Left ventricle myocardium superior (tissue), 1 donor: ENCODE data around the gene HEG1. TPM values are rescaled to one million over a fixed set of nuclear protein-coding genes. Genes with fewer than 3 reads are reported as not detected.

Experiments
- ATAC-seq: fragments of 200-7000 bp; cut with Tn5 transposase; one replicate; pipeline ENCODE4 v1.9.1; 2020; ENCODE audit warnings: mild to moderate bottlenecking, moderate library complexity
- DNase-seq: peaks from one replicate; pipeline ENCODE4 v3.0.0-alpha.2; 2020
- intact Hi-C: fragments of 100-400 bp; cut with micrococcal nuclease; formaldehyde crosslinking; loops from one replicate; pipeline ENCODE4 v1.11.0; 2022
- total RNA-seq: library from RNA; stranded (reverse); fragmentation: NEBNext Ultra II Directional; extraction: Animal tissue kit (Norgen Biotek cat#: 25700); gene quantifications from one replicate; pipeline ENCODE4 v1.2.1, GENCODE V29; 2021
- donor health status: DM: no; HTN: yes; CAD: no; lungs with severe emphysema.

HEG1 gene
- total RNA-seq, 1 donor from 2014 or later = 102 TPM

DNA sequence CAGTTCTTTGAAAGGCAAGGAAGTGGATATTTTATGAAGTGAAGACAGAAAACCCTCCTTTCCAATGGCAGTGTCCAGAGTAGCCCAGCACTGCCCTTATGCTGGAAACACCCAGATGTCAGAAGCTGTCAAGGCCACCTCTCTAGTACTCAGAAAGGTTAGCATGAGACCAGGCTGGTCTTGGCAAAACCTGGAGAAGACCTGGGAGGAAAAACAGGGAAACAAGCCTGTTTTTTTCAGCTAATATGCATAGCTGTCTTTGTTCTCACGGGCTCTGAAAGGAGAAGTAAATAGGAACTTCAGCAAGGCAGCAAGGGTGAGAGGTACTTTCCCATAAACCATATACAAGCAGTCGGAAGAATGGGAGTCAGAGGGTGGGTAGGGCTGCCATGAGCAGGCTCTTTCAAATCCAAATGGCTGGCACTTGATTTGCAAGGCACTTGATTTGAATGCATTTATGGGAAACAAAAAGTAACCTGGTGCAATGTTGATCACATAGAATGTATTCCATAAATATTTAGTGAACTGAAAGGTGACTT is 55.8 kb downstream of the HEG1 start:
- no peak for DNase-seq
- ATAC-seq = no peak
- intact Hi-C loops = loop anchor here (5.0 kb wide), 1 partner anchor 437 kb away; no protein-coding TSS in a partner anchor

DNA sequence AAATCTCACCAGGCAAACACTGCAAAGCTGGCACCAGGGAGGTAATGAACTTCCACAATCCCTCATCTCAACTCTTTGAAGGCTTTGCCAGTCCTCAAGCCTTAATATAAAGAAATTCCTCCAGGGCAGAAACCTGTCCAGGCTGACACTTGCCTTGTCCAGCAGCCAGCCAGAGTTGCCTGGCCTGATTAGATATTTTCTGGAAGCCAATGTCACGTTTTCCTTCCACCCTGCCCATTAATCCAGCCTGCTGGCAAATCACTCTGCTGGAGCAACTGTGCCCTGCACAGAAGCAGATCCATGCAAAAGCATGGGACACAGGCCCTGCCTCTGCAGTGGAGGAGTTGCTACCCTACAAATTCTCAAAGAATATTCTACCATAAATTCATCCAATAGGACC is 56.5 kb downstream of the HEG1 start:
- ATAC-seq = peak; percentile 26
- intact Hi-C loops = no loop called here
- no peak for DNase-seq

DNA sequence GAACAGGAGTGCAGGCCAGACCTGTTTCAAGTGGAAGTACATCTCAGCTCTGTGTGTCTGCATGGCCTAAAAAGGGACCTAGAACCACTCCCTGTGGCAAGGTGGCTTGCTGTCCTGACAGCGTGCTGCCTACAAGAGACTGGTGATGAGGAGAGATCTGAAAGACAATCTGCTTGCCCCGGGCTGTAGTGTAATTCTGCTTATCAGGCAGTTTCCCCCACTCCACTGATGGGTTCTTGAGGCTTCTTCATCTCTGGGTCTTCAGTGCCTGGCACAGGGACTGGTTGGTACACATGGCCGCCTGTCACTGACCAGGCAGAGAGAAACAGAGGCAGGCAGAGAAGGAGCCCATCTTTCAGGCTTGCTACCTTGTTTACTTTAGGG is 57.6 kb downstream of the HEG1 start:
- intact Hi-C loops = no loop called here
- DNase-seq = no peak

DNA sequence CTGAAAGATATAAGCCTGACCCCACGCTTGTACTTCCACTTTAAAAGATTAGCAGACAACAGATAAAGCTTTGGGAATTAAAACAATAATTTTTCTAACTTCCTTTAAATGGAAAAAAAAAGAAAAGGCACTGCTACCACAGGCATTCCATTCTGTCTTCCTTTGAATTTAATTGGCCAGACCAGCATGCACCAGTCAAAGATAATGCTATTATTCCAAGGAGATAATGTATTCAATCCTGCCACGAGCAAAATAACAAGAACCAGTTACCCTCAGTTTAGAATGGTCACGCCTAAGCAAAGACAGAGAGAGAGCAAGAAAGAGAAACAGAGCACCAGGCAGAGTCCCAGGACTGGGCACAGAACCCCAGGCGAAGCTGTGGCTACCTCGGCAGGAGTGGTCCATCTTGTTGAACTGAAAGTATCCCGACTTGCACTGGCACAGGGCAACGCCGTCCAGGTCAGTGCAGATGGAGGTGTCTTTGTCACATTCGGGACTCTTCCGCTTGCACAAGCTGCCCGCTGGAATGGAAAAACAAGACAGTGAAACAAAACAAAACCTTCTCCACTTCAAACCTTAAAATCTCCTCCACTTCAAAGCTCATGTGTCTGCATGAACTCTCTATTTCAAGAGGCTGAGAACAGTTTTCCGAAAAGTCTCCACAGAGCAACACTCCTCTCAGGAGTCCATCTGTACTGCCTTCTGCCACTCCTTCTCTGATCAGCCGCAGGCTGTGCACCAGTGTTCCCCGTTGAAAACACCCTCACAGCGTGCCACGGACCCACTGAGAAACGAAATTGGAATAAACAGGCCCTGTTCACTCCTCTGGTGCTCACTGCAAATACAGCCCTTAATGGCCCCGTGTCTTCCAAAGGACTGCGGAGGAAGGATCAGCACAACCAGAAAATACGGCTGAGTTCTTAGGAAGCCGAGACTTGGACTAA is 58.2 kb downstream of the HEG1 start:
- ATAC-seq = no peak
- no peak for DNase-seq

More for the DNA sequence above, 57.6 kb downstream of the HEG1 start:
- no peak for ATAC-seq

DNA sequence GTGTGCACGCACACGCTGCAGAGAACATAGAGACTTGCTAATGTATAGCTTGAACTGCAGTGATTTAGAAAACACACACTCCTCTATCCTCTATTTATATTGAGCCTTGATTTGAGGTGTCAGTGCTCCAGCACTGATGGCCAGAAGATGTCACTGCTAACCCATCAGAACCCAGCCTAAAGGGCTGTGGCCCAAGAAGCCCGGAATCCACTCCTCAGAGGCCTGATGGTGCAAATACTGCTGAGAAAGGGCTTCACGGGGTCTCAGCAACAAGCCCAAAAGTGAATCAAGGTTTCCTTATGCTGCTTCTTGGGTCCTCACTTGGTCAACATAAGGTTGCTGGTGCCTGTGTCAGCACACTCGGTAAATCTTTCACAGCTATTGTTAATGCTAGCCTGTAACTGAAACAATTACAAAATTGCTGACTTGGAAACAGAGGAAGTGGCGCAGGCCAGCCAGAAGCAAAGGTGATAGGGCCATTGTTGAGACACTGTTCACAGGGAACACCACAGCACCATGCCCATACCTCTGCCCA is 60.3 kb downstream of the HEG1 start:
- intact Hi-C loops = no loop called here
- ATAC-seq (peak; percentile 71), DNase-seq (peak; percentile 59)

More for the DNA sequence above, 58.2 kb downstream of the HEG1 start:
- intact Hi-C loops = no loop called here

DNA sequence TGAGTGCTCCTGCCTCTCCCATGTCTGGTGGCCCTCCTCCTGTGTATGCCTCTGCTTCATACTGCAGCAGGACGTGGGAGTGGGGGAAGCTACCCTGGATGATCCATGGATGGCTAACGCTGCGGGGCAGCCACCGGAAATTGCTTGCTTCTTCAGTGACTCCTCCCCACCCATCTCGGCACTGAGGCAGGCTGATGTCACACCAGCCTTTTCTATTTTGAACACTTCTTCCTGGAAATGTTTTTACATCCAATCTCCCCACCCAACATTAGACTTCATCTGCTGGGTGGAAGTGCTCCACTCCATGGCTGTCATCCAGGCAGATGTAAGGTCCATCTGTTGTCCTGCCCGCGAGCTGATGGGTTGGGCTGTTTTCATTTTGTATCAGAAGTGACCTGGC is 62.3 kb downstream of the HEG1 start:
- DNase-seq (peak; percentile 64), ATAC-seq (peak; percentile 72)
- intact Hi-C loops = no loop called here

DNA sequence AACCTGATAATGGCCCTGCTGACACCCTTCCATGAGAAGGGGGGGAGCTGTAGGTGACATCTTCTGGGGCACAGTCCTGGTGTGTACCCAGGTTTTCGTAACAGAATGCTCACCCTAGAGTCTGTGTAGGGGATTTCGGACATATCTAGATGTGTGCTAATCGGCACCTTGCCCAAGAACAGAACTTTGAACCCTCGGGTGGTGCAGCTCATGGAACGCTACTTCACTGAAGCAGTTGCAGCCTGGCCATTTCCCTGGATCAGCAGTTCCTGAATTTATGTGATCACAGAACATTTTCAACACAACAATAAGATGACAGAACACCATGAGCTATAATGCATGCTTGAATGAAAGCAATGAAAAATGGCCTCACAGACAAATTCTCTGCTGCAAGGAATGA is 63.8 kb downstream of the HEG1 start:
- DNase-seq (no peak), ATAC-seq (no peak)
- intact Hi-C loops = no loop called here

DNA sequence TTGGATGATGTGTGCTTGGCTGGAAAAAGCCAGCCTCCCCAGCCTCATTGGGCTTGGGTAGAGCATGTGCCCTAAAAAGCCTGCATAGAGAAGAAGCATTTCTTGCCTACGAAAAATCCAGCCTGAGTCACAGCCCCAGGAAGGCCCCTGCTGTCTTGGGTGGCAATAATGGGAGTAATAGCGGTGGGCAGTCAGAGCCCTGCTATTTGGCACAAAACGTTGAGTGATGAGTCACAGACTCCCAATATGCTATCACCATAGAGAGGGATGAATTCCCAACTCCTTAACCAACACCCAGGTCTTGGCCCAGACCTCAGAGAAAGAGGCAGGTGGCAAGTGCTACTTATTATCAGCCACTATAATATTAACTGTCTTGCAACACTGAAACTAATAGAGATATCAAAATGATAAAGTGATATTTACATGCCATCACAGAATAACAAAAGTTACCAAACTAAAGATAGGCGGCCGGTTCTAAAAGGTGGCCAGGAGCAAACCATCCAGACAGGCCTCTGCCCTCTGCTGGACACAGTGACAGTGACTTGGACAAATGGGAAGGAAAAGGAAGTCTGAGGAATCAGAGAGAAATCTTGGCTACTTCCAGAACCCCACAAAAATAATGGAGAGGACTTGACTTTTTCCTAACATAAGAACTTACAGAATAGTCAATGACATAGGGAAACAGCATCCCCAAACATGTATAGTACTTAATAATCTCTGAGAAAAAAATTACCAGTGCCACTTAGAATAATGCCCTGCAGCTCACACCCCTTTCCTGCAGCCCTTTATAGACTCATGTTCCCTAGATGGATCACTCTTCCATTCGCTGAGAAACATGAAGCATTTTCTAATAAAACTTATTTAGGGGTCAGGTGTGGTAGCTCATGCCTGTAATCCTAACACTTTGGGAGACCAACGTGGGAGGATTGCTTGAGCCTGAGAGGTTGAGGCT is 69.3 kb downstream of the HEG1 start:
- ATAC-seq (peak; percentile 54), DNase-seq (no peak)
- intact Hi-C loops = no loop called here

DNA sequence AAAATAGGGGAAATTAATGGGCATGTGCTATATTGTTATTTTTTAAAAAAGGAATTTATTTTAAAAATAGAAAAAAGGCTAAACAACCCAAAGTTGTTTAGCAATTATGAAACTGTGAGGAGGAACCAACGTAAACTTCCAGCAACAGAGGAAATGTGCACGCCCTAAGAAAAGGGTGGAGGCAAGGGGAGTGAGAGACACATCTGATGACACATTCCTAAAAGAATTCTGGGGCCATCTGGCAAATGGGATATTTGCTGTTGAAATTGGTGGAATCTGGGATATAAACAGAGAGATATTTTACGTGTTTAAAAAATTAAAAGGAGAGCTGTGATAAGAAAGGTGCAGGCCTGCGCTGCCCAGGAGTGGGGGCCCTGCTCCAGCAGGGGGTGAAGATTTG is 70.4 kb downstream of the HEG1 start:
- intact Hi-C loops = no loop called here
- peak; percentile 57 for ATAC-seq
- DNase-seq = no peak

DNA sequence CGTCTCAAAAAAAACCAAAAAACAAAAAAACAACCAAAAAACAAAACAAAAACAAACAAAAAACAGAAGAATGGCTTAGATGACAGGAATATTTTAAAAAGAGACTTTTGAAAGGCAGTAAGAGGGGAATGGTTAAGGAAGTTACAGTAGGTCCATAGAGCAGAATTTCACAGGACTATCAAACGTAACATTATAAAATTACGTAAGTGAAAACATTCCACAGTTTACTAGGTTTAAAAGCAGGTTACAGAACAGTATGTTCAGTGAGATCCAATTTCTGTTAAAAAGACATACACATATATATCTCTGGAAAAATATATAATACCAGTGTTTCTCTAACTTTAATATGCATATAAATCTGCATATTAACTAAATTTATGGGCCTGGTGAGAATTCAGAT is 71.0 kb downstream of the HEG1 start:
- intact Hi-C loops = no loop called here
- ATAC-seq (no peak), DNase-seq (no peak)

DNA sequence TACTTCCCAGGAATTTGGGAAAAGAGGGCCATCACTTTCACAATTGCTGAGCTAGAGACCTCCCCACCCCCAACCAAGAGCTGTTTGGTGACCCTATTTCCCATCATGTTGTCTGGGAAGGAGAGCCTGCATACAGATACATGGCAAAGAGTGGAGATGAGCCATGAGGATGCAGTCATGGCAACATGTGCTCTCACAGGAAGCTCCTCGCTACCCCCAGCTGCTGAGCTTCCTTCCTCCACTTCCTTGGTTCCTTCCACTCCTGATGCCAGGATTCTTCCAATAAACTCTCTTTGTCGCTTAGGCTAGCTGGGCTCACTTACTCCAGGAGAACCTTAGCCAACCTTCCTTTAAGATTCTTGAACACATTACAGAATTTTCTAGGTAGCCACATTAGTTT is 72.9 kb downstream of the HEG1 start:
- intact Hi-C loops = no loop called here
- ATAC-seq (no peak), DNase-seq (no peak)

DNA sequence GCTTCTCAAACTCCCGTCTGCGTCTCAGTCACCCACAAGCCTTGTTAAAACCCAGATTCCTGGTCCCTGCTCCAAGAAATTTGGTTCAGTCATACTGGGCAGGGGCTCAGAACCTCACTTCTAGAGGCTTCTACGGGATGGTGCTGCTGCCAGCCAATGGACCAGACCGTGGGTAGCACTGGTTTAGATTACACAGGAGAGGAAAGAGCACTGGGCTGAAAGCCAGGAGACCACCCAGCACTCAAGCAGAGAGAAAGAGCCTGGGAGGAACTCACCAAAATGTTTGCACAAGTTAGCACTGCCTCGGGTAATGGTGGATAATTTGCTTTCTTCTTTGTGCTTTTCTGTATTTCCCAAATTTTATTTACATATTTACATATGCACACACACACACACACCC is 74.3 kb downstream of the HEG1 start:
- ATAC-seq (no peak), DNase-seq (no peak)
- intact Hi-C loops = no loop called here

DNA sequence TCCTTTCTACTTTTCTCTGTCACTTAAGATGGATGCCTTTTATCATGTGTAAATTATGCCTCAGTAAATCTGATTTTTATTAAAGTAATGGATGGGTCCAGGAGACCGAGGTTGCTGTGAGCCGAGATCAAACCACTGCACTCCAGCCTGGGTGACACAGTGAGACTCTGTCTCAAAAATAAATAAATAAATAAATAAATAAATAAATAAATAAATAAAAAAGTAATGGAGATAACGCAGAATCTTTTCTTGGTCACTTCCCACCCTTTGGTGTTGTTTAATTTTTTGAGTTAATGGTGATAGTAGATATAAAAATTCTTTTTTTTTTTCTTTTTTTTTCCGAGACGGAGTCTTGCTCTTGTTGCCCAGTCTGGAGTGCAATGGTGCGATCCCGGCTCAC is 77.2 kb downstream of the HEG1 start:
- DNase-seq (no peak), ATAC-seq (no peak)
- intact Hi-C loops = no loop called here

DNA sequence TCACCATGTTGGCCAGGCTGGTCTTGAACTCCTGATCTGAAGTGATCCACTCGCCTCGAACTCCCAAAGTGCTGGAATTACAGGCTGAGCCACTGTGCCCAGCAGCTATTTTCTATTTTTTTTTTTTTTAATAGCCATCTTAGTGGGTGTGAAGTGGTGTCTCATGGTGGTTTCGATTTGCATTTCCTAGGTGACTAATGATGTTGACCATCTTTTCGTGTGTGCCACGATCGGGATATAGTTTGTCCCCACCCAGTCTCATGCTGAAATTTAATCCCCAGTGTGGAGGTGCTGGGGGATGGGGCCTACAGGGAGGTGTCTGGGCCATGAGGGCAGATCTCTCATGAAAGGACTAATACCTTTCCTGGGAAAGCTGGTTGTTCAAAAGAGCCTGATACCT is 79.4 kb downstream of the HEG1 start:
- DNase-seq = no peak
- ATAC-seq = no peak
- intact Hi-C loops = no loop called here

DNA sequence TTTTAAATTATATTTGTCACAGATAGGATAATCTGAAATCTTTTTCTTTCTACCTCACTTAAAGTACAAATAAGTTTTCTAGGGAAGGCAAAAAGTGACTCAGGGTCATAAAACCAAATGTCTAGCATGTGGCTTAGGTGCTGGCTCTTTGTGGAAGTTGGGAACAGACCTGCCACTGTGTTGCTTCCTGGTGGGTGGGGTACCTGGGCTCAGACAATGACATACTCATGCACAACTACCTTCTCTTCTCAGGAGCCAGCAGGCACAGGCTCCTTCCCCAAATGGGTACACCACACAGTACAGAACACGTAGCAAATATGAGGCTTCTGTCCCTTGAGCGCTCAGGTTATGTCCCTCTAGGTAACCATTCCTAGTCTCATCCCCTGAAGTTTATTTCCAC is 81.1 kb downstream of the HEG1 start:
- intact Hi-C loops = no loop called here
- ATAC-seq = no peak
- no peak for DNase-seq

DNA sequence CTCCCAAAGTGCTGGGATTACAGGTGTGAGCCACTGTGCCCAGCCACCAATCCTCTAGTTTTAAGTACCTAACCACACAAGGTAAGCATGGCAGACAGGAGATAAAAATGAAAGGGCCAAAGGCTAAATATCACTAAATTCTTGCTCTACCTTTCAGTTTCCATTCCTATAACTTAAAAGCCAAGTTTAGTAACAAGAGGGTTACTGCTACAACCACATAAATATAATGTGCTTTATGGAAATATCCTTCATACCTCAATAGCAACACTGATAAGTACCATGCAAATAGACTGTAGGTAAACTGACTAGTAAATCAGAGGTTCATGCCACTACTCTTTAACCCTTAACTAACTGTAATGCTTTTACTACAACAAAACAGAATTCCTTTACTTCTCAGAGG is 82.5 kb downstream of the HEG1 start:
- intact Hi-C loops = no loop called here
- DNase-seq (no peak), ATAC-seq (no peak)

DNA sequence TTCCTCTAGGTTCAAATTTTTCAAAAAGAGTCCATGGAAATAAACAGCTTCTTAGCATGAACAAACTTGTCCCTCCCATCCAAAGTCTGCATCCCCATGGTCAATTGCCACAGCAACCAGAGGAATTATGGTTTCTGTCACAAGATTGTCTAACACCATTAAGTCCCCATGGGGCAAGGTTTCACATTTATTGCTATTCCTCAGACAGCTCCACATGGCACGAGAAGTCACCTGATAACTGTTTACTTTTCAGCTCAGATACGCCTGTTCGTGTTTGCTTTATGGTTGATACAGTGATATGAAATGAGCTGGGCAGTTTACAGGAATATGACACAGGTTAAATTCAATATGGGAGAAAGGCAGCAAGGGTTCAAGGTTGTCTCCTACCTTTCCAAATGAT is 83.3 kb downstream of the HEG1 start:
- intact Hi-C loops = no loop called here
- DNase-seq (no peak), ATAC-seq (no peak)

DNA sequence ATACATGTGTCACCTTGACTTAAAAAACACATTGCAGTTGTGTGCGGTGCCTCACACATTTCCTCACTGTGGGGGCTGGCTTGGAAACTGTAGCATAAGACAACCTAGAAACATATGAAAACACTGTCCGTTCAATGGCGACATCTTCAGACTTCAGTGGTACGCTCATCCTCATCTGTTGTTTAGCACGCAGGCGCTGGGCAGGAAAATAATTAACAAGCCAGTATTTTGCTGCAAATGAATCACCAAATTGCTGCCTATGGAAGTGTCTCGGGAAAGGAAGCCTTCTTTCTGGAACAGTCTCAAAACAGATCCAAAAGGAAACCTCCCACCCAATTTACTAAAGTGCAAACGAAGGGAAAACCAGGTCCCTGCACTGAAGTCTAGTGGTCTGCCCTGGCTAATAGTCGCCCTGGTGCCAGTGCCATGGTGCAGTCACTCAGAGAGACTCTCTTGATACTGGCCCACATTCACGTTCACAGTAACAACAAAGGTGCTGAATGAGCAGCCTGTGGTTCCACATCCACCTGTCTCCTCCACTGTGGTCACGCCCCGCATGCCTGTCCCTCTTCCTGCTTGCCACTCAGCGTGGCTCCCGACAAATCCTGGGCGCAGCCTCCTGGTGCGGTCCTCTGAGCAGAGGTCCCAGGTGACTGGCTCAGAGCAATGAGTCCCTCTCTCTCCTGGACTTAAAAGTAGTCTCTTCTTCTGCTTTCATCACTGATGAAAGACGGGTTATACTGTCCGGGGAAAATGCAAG is 85.7 kb downstream of the HEG1 start:
- no peak for ATAC-seq
- intact Hi-C loops = no loop called here
- no peak for DNase-seq

DNA sequence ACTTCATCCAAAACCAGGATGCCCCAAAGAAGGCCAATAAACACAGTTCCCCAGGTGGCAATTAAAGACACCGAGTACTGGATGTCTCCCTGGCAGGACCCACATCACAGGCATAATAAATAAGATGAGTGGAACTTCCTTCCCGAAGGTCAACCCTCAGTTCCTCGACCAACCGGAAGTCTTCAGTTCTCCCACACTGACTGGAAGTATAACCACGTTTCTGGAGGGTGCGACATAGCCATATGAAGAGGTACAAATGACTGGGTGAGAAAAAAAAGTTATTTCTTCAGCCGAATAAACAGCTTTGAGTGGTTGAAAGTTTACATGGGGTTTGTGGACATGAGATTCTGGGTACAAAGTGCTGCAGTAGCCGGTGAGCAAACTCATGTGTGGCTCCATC is 86.6 kb downstream of the HEG1 start:
- intact Hi-C loops = no loop called here
- DNase-seq (no peak), ATAC-seq (no peak)
